ENCODE measurements around the gene MAP4K2. TPM values are rescaled to one million over a fixed set of nuclear protein-coding genes. Genes with fewer than 3 reads are reported as not detected.

MAP4K2 gene
- total and polyA plus RNA-seq, 2 of the 13 experiments (the other 11 are each of a cell fraction or from before 2014, with no cell fraction given), result 8.3 to 17.6 TPM

DNA sequence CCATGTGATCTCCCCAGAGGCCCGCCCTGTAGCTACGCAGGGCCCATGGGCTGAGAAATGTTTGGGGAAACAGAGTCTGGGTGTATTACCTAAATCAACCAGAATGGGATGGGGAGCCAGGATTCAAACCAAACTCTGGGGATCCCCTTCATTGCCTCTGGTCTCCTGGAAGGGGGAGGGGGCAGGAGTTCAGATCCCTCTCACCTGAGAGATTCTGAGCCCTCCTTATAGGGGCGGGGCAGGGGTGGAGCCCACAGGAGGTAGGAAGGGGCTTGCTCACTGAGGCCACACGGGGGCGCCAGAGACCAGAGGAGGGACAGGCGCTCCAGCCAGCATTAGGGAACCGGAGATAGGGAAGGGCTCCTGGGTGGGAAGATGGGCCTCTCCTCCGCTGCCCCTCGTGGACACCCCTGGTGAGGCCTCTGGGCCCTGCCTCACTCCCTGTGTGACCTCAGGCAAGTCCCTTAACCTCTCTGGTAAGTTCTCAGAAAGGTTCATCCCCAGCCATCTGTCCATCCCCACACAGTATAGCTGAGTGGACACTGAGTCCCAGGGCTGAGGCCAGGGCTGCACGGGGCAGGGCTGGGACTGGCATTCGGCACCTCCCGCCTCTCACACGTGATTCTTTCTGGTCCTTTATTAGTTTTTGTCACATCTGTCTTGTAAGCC lies 44.1 kb upstream of the MAP4K2 start (continued):
- TF ChIP-seq, protein P1, sequence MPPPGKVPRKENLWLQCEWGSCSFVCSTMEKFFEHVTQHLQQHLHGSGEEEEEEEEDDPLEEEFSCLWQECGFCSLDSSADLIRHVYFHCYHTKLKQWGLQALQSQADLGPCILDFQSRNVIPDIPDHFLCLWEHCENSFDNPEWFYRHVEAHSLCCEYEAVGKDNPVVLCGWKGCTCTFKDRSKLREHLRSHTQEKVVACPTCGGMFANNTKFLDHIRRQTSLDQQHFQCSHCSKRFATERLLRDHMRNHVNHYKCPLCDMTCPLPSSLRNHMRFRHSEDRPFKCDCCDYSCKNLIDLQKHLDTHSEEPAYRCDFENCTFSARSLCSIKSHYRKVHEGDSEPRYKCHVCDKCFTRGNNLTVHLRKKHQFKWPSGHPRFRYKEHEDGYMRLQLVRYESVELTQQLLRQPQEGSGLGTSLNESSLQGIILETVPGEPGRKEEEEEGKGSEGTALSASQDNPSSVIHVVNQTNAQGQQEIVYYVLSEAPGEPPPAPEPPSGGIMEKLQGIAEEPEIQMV (CRISPR knock-in tag; IDR thresholded peaks at IDR 0.05; ENCODE audit: low read depth), result no peak
- TF ChIP-seq STAT5B (CRISPR knock-in tag; IDR thresholded peaks at IDR 0.05) (no peak), ZBTB3 (CRISPR knock-in tag; IDR thresholded peaks at IDR 0.05; ENCODE audit: borderline replicate concordance, low read depth) (no peak), ZNF782 (CRISPR knock-in tag; IDR thresholded peaks at IDR 0.05; ENCODE audit: borderline replicate concordance) (no peak), ZNF709 (CRISPR knock-in tag; IDR thresholded peaks at IDR 0.05) (no peak), ETV6 (CRISPR knock-in tag; conservative IDR thresholded peaks at IDR 0.05) (no peak), TP53 (CRISPR knock-in tag; conservative IDR thresholded peaks at IDR 0.05) (no peak), ZSCAN20 (CRISPR knock-in tag; IDR thresholded peaks at IDR 0.05; ENCODE audit: borderline replicate concordance) (no peak), KDM6A (CRISPR knock-in tag; IDR thresholded peaks at IDR 0.05; ENCODE audit: low read depth) (no peak), ZNF44 (CRISPR knock-in tag; IDR thresholded peaks at IDR 0.05) (no peak)
- TF ChIP-seq, protein P2, sequence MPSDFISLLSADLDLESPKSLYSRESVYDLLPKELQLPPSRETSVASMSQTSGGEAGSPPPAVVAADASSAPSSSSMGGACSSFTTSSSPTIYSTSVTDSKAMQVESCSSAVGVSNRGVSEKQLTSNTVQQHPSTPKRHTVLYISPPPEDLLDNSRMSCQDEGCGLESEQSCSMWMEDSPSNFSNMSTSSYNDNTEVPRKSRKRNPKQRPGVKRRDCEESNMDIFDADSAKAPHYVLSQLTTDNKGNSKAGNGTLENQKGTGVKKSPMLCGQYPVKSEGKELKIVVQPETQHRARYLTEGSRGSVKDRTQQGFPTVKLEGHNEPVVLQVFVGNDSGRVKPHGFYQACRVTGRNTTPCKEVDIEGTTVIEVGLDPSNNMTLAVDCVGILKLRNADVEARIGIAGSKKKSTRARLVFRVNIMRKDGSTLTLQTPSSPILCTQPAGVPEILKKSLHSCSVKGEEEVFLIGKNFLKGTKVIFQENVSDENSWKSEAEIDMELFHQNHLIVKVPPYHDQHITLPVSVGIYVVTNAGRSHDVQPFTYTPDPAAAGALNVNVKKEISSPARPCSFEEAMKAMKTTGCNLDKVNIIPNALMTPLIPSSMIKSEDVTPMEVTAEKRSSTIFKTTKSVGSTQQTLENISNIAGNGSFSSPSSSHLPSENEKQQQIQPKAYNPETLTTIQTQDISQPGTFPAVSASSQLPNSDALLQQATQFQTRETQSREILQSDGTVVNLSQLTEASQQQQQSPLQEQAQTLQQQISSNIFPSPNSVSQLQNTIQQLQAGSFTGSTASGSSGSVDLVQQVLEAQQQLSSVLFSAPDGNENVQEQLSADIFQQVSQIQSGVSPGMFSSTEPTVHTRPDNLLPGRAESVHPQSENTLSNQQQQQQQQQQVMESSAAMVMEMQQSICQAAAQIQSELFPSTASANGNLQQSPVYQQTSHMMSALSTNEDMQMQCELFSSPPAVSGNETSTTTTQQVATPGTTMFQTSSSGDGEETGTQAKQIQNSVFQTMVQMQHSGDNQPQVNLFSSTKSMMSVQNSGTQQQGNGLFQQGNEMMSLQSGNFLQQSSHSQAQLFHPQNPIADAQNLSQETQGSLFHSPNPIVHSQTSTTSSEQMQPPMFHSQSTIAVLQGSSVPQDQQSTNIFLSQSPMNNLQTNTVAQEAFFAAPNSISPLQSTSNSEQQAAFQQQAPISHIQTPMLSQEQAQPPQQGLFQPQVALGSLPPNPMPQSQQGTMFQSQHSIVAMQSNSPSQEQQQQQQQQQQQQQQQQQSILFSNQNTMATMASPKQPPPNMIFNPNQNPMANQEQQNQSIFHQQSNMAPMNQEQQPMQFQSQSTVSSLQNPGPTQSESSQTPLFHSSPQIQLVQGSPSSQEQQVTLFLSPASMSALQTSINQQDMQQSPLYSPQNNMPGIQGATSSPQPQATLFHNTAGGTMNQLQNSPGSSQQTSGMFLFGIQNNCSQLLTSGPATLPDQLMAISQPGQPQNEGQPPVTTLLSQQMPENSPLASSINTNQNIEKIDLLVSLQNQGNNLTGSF (CRISPR knock-in tag; IDR thresholded peaks at IDR 0.05), result no peak
- TF ChIP-seq, protein P3, sequence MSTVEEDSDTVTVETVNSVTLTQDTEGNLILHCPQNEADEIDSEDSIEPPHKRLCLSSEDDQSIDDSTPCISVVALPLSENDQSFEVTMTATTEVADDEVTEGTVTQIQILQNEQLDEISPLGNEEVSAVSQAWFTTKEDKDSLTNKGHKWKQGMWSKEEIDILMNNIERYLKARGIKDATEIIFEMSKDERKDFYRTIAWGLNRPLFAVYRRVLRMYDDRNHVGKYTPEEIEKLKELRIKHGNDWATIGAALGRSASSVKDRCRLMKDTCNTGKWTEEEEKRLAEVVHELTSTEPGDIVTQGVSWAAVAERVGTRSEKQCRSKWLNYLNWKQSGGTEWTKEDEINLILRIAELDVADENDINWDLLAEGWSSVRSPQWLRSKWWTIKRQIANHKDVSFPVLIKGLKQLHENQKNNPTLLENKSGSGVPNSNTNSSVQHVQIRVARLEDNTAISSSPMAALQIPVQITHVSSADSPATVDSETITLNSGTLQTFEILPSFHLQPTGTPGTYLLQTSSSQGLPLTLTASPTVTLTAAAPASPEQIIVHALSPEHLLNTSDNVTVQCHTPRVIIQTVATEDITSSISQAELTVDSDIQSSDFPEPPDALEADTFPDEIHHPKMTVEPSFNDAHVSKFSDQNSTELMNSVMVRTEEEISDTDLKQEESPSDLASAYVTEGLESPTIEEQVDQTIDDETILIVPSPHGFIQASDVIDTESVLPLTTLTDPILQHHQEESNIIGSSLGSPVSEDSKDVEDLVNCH (CRISPR knock-in tag; IDR thresholded peaks at IDR 0.05), result no peak
- TF ChIP-seq, protein P4, sequence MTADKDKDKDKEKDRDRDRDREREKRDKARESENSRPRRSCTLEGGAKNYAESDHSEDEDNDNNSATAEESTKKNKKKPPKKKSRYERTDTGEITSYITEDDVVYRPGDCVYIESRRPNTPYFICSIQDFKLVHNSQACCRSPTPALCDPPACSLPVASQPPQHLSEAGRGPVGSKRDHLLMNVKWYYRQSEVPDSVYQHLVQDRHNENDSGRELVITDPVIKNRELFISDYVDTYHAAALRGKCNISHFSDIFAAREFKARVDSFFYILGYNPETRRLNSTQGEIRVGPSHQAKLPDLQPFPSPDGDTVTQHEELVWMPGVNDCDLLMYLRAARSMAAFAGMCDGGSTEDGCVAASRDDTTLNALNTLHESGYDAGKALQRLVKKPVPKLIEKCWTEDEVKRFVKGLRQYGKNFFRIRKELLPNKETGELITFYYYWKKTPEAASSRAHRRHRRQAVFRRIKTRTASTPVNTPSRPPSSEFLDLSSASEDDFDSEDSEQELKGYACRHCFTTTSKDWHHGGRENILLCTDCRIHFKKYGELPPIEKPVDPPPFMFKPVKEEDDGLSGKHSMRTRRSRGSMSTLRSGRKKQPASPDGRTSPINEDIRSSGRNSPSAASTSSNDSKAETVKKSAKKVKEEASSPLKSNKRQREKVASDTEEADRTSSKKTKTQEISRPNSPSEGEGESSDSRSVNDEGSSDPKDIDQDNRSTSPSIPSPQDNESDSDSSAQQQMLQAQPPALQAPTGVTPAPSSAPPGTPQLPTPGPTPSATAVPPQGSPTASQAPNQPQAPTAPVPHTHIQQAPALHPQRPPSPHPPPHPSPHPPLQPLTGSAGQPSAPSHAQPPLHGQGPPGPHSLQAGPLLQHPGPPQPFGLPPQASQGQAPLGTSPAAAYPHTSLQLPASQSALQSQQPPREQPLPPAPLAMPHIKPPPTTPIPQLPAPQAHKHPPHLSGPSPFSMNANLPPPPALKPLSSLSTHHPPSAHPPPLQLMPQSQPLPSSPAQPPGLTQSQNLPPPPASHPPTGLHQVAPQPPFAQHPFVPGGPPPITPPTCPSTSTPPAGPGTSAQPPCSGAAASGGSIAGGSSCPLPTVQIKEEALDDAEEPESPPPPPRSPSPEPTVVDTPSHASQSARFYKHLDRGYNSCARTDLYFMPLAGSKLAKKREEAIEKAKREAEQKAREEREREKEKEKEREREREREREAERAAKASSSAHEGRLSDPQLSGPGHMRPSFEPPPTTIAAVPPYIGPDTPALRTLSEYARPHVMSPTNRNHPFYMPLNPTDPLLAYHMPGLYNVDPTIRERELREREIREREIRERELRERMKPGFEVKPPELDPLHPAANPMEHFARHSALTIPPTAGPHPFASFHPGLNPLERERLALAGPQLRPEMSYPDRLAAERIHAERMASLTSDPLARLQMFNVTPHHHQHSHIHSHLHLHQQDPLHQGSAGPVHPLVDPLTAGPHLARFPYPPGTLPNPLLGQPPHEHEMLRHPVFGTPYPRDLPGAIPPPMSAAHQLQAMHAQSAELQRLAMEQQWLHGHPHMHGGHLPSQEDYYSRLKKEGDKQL (CRISPR knock-in tag; IDR thresholded peaks at IDR 0.05; ENCODE audit: low read depth), result no peak
